Rectal smooth muscle tissue (tissue), 1 donor: Measurements from ENCODE around the gene BAG3.

ENCODE experiments used
- H3K27ac ChIP-seq: one replicate; pipeline ENCODE4 v1.7.0; 2013; ENCODE audit warnings: low read depth, low read length, inconsistent platforms
- H3K27me3 ChIP-seq: one replicate; pipeline ENCODE4 v1.7.0; 2013; ENCODE audit warnings: low read length; ENCODE audit not compliant: control insufficient read depth, insufficient read depth
- H3K36me3 ChIP-seq: one replicate; pipeline ENCODE4 v1.7.0; 2013; ENCODE audit warnings: low read length; ENCODE audit not compliant: control insufficient read depth, insufficient read depth
- H3K4me1 ChIP-seq: one replicate; pipeline ENCODE4 v1.7.0; 2013; ENCODE audit warnings: low read length; ENCODE audit not compliant: control insufficient read depth, insufficient read depth
- H3K4me3 ChIP-seq: one replicate; pipeline ENCODE4 v1.7.0; 2013; ENCODE audit warnings: low read length
- H3K9ac ChIP-seq: one replicate; pipeline ENCODE4 v1.7.0; 2013; ENCODE audit warnings: low read length

Gene BAG3

GRCh38 chr10:119643306-119644204 lies 7.6 kb upstream of the BAG3 start:
- H3K36me3 ChIP-seq, result no peaks in the 10 kb centered on the region
- no peak overlapping the region for H3K27ac ChIP-seq
- no peaks in the 10 kb centered on the region for H3K4me1 ChIP-seq
- H3K27me3 ChIP-seq, result no peaks in the 10 kb centered on the region
- no peak overlapping the region for H3K9ac ChIP-seq
- H3K4me3 ChIP-seq, result no peak overlapping the region

GRCh38 chr10:119644205-119644814 lies 6.9 kb upstream of the BAG3 start:
- Histone ChIP-seq H3K4me1 (no peaks in the 10 kb centered on the region), H3K27me3 (no peaks in the 10 kb centered on the region), H3K9ac (no peak overlapping the region), H3K4me3 (no peak overlapping the region), H3K27ac (no peak overlapping the region), H3K36me3 (no peaks in the 10 kb centered on the region)

GRCh38 chr10:119644994-119645393 lies 6.2 kb upstream of the BAG3 start:
- Histone ChIP-seq H3K4me3 (no peak overlapping the region), H3K4me1 (no peaks in the 10 kb centered on the region), H3K36me3 (no peaks in the 10 kb centered on the region), H3K9ac (no peak overlapping the region), H3K27me3 (no peaks in the 10 kb centered on the region), H3K27ac (no peak overlapping the region)

GRCh38 chr10:119650062-119650461 lies 1.1 kb upstream of the BAG3 start:
- Histone ChIP-seq H3K4me3 (no peak overlapping the region), H3K9ac (no peak overlapping the region), H3K4me1 (peaks cover 15% of the 10 kb centered on the region), H3K36me3 (no peaks in the 10 kb centered on the region), H3K27me3 (no peaks in the 10 kb centered on the region), H3K27ac (no peak overlapping the region)

- Histone ChIP-seq H3K27ac (peak overlapping the region; percentile 96), H3K36me3 (no peaks in the 10 kb centered on the region), H3K4me1 (peaks cover 28% of the 10 kb centered on the region), H3K27me3 (no peaks in the 10 kb centered on the region), H3K9ac (peak overlapping the region; percentile 93), H3K4me3 (peak overlapping the region; percentile 86)
Measured at GRCh38 chr10:119651514-119652360, 557 bp downstream of the BAG3 start.

GRCh38 chr10:119652361-119652730 lies 1.2 kb downstream of the BAG3 start:
- Histone ChIP-seq H3K27ac (peak overlapping the region; percentile 96), H3K4me3 (peak overlapping the region; percentile 86), H3K4me1 (peaks cover 32% of the 10 kb centered on the region), H3K27me3 (no peaks in the 10 kb centered on the region), H3K9ac (peak overlapping the region; percentile 93), H3K36me3 (no peaks in the 10 kb centered on the region)

- peaks cover 36% of the 10 kb centered on the region for H3K4me1 ChIP-seq
- no peak overlapping the region for H3K9ac ChIP-seq
- H3K36me3 ChIP-seq, result no peaks in the 10 kb centered on the region
- H3K27ac ChIP-seq, result peak overlapping the region; percentile 96
- H3K4me3 ChIP-seq, result peak overlapping the region; percentile 25
- no peaks in the 10 kb centered on the region for H3K27me3 ChIP-seq
Measured at GRCh38 chr10:119653209-119653608, 2.0 kb downstream of the BAG3 start.

- no peak overlapping the region for H3K9ac ChIP-seq
- no peaks in the 10 kb centered on the region for H3K36me3 ChIP-seq
- H3K4me3 ChIP-seq, result peak overlapping the region; percentile 22
- H3K4me1 ChIP-seq, result peaks cover 42% of the 10 kb centered on the region
- peak overlapping the region; percentile 96 for H3K27ac ChIP-seq
- no peaks in the 10 kb centered on the region for H3K27me3 ChIP-seq
Measured at GRCh38 chr10:119653916-119654315, 2.7 kb downstream of the BAG3 start.

GRCh38 chr10:119654540-119654939 lies 3.4 kb downstream of the BAG3 start:
- H3K9ac ChIP-seq, result no peak overlapping the region
- H3K4me1 ChIP-seq, result peaks cover 48% of the 10 kb centered on the region
- H3K27me3 ChIP-seq, result no peaks in the 10 kb centered on the region
- H3K36me3 ChIP-seq, result no peaks in the 10 kb centered on the region
- peak overlapping the region; percentile 22 for H3K4me3 ChIP-seq
- peak overlapping the region; percentile 96 for H3K27ac ChIP-seq

GRCh38 chr10:119655566-119656001 lies 4.4 kb downstream of the BAG3 start:
- no peak overlapping the region for H3K9ac ChIP-seq
- H3K4me1 ChIP-seq, result peaks cover 56% of the 10 kb centered on the region

GRCh38 chr10:119656760-119657159 lies 5.6 kb downstream of the BAG3 start:
- Histone ChIP-seq H3K27ac (peak overlapping the region; percentile 96), H3K9ac (no peak overlapping the region), H3K36me3 (no peaks in the 10 kb centered on the region), H3K4me1 (peaks cover 60% of the 10 kb centered on the region), H3K27me3 (no peaks in the 10 kb centered on the region), H3K4me3 (no peak overlapping the region)

More at GRCh38 chr10:119655566-119656001, 4.4 kb downstream of the BAG3 start:
- no peaks in the 10 kb centered on the region for H3K27me3 ChIP-seq
- H3K27ac ChIP-seq, result peak overlapping the region; percentile 96
- peak overlapping the region; percentile 29 for H3K4me3 ChIP-seq
- no peaks in the 10 kb centered on the region for H3K36me3 ChIP-seq

GRCh38 chr10:119657725-119658124 lies 6.5 kb downstream of the BAG3 start:
- H3K4me1 ChIP-seq, result peaks cover 61% of the 10 kb centered on the region
- no peak overlapping the region for H3K4me3 ChIP-seq
- H3K27ac ChIP-seq, result peak overlapping the region; percentile 96
- no peaks in the 10 kb centered on the region for H3K36me3 ChIP-seq
- no peak overlapping the region for H3K9ac ChIP-seq
- no peaks in the 10 kb centered on the region for H3K27me3 ChIP-seq
